Glomerular visceral epithelial cell (primary cell): ENCODE measurements around the gene RFFL.
A peak's percentile ranks its signal among the peaks of the same experiment; 100 is the strongest.
"Not testable (repeated sequence)": the region's sequence is repeated elsewhere in the genome, so short reads cannot be mapped to it uniquely, and the experiment has no call there.

Experiments used
- DNase-seq: peaks from one replicate; pipeline ENCODE4 v3.0.0-alpha.2; 2016; ENCODE audit errors: extremely low spot score

RFFL gene, protein sequence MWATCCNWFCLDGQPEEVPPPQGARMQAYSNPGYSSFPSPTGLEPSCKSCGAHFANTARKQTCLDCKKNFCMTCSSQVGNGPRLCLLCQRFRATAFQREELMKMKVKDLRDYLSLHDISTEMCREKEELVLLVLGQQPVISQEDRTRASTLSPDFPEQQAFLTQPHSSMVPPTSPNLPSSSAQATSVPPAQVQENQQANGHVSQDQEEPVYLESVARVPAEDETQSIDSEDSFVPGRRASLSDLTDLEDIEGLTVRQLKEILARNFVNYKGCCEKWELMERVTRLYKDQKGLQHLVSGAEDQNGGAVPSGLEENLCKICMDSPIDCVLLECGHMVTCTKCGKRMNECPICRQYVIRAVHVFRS

DNA sequence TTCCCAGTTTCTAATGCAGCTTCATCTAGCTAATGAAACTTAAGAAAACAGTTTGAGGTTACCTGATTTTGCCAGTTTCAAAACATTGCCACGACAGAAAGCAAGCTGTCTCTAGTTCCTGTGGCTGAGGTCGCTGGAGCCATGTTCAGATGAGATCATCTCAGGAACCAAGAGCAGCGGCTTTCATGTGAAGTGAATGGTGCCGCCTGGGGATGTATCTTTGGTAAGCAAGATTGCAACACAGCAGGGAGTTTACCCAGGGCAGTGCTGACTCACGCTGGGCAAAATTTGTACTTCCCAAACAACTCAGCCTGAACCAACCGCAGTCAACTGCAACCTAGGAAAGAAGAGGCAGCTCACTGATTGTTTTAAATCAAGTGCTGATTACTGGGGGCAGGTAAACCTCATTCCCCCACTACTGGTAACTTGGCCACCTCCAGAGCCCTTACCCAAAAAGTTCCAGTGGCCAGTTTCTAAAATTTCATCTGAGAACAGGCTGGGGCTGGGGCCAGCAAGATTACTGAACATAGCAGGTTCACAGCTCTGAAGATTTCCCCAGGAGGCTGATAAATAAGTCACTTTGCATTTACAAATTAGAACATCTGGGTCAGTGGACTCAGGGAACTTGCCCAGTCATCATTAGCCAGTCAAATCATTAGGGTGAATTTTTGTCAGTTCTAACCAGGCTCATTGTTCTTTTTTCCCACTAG, at the start of gene RFFL:
Gene RFFL, minus strand, starts transcription at position 194 of the 710 bp plus-strand sequence. CDS start 37,154 bp downstream, outside the sequence.
- DNase-seq: peak; percentile 97

GRCh38 chr17:35110791-35111190, 47.3 kb upstream of the RFFL start:
- DNase-seq: not testable (repeated sequence)

DNA sequence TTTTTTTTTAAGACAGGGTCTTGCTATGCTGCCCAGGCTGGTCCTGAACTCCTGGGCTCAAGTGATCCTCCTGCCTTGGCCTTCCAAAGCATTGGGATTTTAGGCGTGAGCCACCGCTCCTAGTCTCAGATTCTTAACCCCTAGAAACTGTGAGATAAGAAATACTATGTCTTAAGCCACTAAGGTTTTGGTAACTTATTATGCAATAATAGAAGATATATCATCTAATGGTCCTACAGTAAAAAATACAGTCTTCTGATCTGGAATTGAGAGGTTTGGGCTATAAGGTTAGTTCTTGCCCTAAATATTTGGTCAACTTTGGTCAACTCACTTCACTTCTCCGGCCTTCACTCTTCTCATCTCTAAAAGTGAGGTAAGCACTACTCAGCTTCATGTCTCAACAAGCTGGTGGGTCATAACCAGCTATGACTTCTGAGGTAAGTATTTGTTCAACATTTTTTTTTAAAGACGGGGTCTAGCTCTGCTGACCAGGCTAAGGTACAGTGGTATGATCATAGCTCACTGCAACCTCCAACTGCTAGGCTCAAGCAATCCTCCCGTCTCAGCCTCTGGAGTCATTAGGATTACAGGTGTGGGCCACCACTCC, 41.4 kb upstream of the RFFL start:
- no peak for DNase-seq

- peak; percentile 35 for DNase-seq
Observed at GRCh38 chr17:35103271-35103670, 39.8 kb upstream of the RFFL start.

- DNase-seq: no peak
Observed at GRCh38 chr17:35101725-35102124, 38.2 kb upstream of the RFFL start.

DNA sequence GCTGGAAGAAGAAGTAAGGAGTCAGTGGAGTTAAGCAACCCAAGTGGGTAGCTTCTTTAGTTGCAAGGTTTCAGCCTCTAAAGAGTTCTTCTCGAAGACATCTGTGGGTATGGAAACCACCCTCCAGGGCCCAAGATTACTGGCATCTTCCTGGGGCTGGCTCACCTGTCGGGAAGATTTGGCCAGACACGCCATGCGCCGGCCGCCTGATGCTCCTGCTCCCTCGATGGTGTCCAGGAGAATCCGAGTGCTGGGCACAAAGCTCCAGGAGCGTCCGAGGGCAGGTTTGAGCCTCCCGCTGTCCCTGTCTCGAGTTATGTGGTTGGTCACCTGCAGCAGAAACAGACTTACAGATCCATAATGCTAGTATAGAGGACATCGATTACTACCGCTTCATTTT, 37.5 kb upstream of the RFFL start:
- no peak for DNase-seq

- DNase-seq: no peak
Observed at GRCh38 chr17:35099908-35100307, 36.4 kb upstream of the RFFL start.

DNA sequence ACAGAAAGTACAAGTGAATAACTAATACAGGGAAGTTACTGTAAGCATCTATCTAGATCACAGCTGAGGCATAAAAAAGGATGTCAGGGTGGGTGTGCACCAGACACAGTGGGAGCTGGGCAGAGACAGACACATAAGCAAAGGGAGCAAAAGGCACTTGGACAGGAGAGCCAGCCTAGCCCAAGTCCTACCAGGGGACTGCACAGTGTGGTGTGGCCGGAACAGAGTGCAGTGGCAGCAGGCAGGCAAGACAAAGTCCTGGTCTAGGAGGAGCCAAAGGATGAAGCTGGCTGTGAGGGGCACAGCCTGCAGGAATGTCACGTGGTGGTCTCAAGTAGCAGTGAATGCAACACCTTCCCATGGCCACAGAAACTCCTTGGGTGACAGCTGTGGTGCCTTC, 34.3 kb upstream of the RFFL start:
- DNase-seq: no peak

GRCh38 chr17:35095741-35096140, 32.2 kb upstream of the RFFL start:
- no peak for DNase-seq

- DNase-seq: peak; percentile 48
Observed at GRCh38 chr17:35094902-35095301, 31.4 kb upstream of the RFFL start.

DNA sequence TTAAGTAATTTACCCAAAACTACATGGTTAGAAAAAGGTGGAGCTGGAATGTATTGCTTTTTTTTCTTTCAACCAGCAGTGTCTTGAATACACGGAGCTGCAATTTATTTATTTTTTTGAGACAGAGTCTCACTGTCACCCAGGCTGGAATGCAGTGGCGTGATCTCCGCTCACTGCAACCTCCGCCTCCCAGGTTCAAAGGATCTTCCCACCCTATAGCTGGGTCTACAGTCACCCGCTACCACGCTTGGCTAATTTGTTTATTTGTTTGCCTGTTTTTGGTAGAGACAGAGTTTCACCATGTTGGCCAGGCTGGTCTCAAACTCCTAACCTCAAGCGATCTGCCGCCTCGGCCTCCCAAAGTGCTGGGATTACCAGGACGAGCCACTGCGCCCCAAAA, 27.2 kb upstream of the RFFL start:
- not testable (repeated sequence) for DNase-seq

DNA sequence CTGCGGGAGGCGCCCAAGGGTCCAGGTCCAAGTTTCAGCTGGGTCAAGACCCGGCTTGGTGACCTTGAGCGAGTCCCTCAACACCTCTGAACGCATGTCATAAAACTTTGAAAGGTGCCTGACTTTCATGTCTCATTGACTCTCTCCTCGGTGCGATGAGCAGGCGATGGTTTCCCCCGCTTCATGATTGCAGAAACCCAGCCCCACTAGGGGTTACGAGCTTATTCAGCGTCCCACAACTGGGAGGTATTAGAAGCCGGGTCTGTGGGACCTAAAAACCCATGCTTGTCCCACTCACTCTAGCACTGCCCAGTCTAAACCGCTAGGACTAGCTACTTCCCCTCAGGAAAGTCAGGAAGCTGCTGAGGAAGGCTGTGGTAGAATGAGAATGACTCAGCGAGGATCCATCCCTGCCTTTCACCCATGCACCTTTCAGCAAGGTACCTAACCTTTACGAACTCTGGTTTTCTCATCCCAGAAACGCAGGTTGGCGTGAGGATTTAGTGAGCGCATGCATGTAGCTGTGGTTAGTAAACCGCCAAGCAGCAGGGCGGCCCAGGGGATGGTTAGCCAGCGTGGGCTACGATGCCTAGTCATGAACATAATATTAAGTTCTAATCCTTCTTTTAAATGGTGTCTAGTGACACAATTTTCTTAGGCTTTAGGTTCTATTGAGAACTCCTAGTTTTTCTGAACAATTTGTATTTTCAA, 26.2 kb upstream of the RFFL start:
- DNase-seq: peak; percentile 74

DNA sequence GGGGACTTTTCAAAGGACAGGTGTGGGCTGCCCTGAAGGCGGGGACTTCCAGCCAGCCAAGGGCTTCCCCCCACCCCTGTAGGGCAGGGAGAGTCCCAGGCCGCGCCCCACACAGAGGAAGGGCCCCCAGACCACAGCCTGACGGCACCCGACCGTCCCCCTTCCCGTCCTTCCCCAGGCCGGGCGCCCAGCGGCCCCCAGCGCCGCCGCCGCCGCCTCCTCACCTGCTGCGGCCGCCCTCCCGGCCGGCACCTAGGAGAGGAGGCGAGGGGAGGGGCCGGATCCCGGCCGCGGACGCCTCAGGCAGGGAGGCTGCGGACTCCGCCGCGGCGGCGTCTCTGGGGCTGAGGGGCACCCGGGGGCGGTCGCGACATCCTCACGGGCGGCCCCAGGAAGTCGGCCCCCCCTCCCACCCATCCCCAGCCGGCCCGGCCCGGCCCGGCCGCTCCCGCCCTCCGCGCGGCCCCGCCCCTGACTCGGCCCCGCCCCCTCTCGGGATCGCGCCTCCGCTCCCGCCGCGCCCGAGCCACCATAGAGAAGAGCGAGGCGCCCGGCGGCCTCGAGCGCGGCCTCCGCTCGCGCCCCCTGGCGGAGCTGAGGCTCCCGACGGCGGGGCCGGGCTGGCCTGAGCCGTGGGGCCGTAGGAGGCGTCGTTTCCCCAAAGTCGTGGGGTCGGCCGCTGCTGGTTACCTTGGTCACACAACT, 25.5 kb upstream of the RFFL start:
- DNase-seq: peak; percentile 90

DNA sequence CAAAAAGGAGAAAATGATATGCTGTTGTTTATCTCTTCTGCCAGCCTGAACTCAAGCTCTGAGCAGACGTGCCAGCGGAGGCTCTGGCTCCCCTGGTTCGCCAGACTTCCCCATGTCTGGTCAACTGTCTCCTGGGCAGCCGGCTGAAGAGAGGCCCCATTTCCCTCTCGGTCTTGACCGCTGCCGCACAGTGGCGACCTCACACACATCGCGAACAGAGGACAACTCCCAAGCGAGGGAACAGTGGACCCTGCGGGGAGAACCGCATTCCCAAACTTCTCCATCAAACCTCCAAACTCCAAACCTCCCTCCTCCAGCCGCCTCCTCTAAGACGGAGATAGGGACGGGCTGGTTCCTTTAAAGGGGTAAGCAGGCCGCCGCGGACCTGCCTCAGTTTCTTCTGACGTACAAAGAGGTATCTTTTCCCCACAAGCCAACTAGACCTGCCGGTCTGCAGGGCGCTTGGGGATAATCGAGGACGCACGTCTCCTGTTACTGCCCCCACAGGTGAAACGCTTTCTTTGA, 24.9 kb upstream of the RFFL start:
- DNase-seq: peak; percentile 68

GRCh38 chr17:35087731-35088355, 24.3 kb upstream of the RFFL start:
- no peak for DNase-seq

- DNase-seq: no peak
Observed at GRCh38 chr17:35086931-35087573, 23.5 kb upstream of the RFFL start.

DNA sequence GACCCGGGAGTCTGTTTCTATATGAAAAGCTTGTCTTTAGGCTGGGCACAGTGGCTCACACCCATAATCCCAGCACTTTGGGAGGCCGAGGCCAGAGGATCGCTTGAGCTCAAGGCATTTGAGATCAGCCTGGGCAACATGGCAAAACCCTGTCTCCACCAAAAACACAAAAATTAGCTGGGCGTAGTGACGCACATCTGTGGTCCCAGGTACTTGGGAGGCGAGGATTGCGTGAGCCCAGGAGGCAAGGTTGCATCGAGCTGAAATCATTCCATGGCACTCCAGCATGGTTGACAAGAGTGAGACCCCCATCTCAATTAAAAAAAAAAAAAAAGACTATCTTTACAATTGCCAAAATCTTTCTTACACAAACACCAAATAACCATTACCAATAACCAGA, 22.7 kb upstream of the RFFL start:
- DNase-seq: no peak

- peak; percentile 62 for DNase-seq
Observed at GRCh38 chr17:35084987-35085386, 21.5 kb upstream of the RFFL start.

DNA sequence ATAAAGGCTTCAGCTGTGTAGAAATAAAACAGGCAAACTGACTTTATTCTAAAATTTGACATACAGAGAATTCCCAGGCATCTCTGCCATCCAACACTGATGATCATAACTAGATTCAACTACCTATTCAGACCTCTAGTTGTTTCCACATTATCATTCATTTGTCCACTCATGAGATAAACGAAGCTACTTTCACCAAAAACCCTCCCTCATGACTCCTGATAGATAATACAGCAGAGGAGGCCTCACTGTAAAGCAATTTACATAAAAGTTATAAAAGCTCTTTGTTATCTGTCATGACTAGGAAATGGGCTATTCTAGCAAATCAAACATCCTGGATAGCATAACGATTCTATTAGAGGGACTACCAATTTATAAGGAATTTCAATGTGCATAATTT, 19.6 kb upstream of the RFFL start:
- DNase-seq: no peak

- DNase-seq: peak; percentile 72
Observed at GRCh38 chr17:35082073-35082657, 18.7 kb upstream of the RFFL start.
